Central memory CD8-positive, alpha-beta T cell (primary cell): Measurements from ENCODE around the gene GSPT1.
A peak's percentile ranks its signal among the peaks of the same experiment; 100 is the strongest.

Source experiments
- ATAC-seq: fragments of 150-1000 bp; cut with Tn5 transposase; replicated peaks from 2 replicates; pipeline ENCODE4 v1.10.0; 2022; ENCODE audit warnings: mild to moderate bottlenecking, moderate FRiP score, moderate number of reproducible peaks; ENCODE audit not compliant: poor library complexity, severe bottlenecking; ENCODE audit errors: extremely low read depth
- DNase-seq, 2 donors: peaks; one replicate each; pipeline ENCODE4 v3.0.0; 2021; ENCODE audit warnings: low spot score in 2 of 2
- H3K27ac Mint-ChIP-seq: one replicate; pipeline ENCODE4 v1.8.0; 2022; ENCODE audit warnings: low read depth, mild to moderate bottlenecking, moderate library complexity, mixed read lengths
- H3K27me3 Mint-ChIP-seq: one replicate; pipeline ENCODE4 v1.8.0; 2022; ENCODE audit warnings: mixed read lengths
- H3K36me3 Mint-ChIP-seq: one replicate; pipeline ENCODE4 v1.8.0; 2022; ENCODE audit warnings: mild to moderate bottlenecking, moderate library complexity, mixed read lengths; ENCODE audit not compliant: insufficient read depth
- H3K4me1 Mint-ChIP-seq: one replicate; pipeline ENCODE4 v1.8.0; 2022; ENCODE audit warnings: mixed read lengths
- H3K4me3 Mint-ChIP-seq: one replicate; pipeline ENCODE4 v1.8.0; 2022; ENCODE audit warnings: mild to moderate bottlenecking, moderate library complexity, mixed read lengths
- H3K9me3 Mint-ChIP-seq: one replicate; pipeline ENCODE4 v1.8.0; 2022; ENCODE audit warnings: mixed read lengths

Gene GSPT1

DNA sequence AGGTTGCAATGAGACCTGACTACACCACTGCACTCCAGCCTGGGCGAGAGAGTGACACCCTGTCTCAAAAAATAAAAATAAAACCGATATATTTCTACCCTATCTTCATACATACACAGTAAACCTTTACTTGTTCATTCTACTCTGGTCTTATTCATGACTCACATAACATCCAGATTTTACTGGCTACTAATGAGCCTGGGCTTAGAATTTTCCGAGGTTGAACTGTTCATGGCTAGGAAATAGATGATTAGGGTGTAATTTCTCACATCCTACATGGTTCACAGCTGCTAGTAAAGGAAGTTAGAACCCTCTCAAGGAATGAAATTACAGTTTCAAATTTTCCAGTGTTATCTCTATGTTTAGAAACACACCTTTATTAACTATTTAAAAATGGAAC lies 14.7 kb downstream of the GSPT1 start:
- ATAC-seq (no peak), DNase-seq (no peak)
- Mint-ChIP-seq H3K9me3 (no peaks in the 10 kb centered on the region), H3K36me3 (peaks cover 36% of the 10 kb centered on the region), H3K27ac (peak overlapping the region; percentile 41), H3K27me3 (no peaks in the 10 kb centered on the region), H3K4me3 (no peak overlapping the region), H3K4me1 (peaks cover 52% of the 10 kb centered on the region)

DNA sequence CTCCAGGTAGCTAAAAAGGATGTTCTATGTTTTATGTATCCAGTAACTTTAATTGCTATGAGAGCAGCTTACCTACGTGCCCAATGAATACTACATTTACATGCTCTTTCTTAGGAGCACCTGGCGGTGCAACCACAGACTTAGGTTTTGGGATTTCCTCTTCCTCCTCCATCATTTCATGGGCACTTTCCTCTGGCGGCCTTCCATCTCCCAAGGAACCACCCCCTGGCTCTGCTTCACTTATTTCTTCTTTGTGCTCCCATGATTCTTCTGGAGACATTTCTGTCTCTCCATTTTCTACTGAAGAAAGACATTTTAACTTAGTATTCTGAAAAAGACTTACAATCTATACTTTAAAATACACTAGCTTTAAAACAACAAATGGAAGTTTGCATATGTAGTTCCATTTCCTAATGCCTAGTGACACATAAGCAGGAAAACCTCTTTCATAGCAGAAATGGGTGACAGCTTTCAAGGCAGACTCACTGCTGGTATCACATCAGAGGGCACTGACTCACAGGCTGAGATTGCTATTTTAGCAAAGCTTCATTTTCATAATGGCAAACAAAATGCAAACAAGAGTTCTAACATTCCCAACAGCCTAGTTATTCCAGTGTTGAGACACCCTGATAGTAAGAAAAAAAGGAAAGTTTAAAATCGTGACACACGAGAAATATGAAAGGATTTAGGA lies 19.1 kb downstream of the GSPT1 start:
- no peak for ATAC-seq
- H3K9me3 Mint-ChIP-seq: no peaks in the 10 kb centered on the region

DNA sequence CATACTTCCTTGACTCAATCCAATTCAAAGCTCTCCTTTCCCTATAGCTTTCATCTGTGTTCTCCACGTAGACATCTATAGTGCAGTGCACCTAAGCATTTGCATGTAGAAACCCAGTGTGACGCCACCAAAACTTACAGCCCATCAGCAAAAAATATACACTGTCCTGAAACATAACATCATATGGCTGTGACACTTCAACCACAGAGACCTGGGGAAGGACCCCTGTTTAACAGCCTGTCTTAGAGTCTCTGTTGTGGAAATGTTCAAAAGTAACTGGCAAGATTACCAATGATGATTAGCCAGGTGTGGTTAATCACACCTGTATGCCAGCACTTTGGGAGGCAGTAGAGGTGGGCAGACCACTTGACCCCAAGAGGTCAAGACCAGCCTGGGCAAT lies 22.2 kb downstream of the GSPT1 start:
- H3K4me1 Mint-ChIP-seq: peaks cover 18% of the 10 kb centered on the region
- no peak overlapping the region for H3K27ac Mint-ChIP-seq
- DNase-seq (no peak), ATAC-seq (no peak)
- H3K36me3 Mint-ChIP-seq: peaks cover 66% of the 10 kb centered on the region
- no peak overlapping the region for H3K4me3 Mint-ChIP-seq
- H3K27me3 Mint-ChIP-seq: no peaks in the 10 kb centered on the region
- no peaks in the 10 kb centered on the region for H3K9me3 Mint-ChIP-seq

More for the DNA sequence above, 19.1 kb downstream of the GSPT1 start:
- H3K4me1 Mint-ChIP-seq: peaks cover 43% of the 10 kb centered on the region
- H3K27ac Mint-ChIP-seq: peak overlapping the region; percentile 40
- no peaks in the 10 kb centered on the region for H3K27me3 Mint-ChIP-seq
- DNase-seq: no peak
- peaks cover 58% of the 10 kb centered on the region for H3K36me3 Mint-ChIP-seq
- H3K4me3 Mint-ChIP-seq: no peak overlapping the region

DNA sequence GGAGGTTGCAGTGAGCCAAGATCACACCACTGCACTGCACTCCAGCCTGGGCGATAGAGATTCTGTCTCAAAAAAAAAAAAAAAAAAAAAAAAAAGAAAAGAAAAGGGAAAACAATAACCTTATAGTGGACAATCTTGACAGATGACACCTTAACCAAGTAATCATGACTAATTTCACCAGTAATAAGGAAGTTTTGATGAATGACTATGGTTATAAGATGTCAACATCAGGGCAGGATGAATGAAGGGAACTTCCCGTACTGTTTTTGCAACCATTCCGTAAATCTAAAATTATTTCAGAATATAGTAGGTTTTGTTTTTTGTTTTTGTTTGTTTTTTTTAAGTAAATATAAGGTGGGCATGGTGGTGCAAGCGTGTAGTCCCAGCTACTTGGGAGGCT lies 23.0 kb downstream of the GSPT1 start:
- Mint-ChIP-seq H3K4me3 (no peak overlapping the region), H3K27me3 (no peaks in the 10 kb centered on the region), H3K36me3 (peaks cover 68% of the 10 kb centered on the region), H3K4me1 (peaks cover 13% of the 10 kb centered on the region), H3K9me3 (no peaks in the 10 kb centered on the region), H3K27ac (no peak overlapping the region)
- no peak for ATAC-seq
- DNase-seq: no peak

DNA sequence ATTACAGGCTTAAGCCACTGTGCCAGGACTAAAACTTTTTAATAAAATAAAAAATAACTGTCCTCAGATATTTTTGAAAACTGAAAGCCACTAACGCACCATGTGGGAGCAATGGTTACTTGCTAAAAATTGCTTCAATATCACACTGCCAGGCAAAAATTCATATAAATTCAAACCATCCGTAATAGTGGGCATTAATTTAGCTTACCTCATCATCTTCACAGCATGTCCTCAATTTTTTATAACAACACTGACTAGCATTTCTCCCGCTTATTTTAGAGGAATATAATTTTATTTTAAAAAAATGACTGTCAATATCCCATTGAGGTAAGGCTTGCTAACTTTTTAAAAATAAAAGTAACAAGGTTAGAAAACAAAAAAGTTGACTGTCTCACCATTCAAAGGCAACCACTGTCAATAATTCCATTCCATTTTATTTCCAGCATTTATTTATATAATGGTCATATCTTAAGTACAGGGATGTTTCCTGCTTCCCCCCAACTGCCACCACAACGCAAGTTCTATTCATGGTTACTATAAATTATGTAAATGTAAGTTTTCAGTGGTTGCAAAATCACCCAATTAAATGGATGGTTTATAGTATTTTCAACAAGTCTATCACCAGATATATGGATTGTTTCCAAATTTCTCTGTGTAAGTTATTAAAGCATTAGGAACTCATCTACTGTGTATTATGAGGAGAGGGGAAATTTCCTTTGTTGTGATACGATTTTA lies 25.4 kb downstream of the GSPT1 start:
- ATAC-seq (no peak), DNase-seq (no peak)
- Mint-ChIP-seq H3K9me3 (no peaks in the 10 kb centered on the region), H3K27me3 (no peaks in the 10 kb centered on the region), H3K27ac (no peak overlapping the region), H3K4me1 (peaks cover 6% of the 10 kb centered on the region), H3K4me3 (no peak overlapping the region), H3K36me3 (peaks cover 69% of the 10 kb centered on the region)

DNA sequence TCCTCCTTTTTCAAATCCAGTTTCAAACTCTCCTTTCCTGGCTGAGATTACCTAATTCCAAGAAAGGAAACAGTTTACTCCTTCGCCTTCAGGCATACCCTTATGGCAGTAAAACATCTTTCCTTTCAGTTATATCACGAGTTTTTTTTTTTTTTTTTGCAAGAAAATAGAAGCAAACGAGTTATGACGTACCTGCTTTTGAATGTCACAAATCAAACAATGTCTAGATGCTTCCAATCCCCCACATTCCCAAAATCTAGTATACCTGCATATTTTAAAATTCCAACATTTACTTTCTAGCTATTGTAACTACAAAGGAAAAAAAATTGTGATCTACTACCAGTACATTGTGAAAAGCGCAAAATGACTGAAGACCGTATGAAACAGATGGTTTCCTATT lies 28.9 kb downstream of the GSPT1 start:
- Mint-ChIP-seq H3K36me3 (peaks cover 68% of the 10 kb centered on the region), H3K4me3 (no peak overlapping the region), H3K27me3 (no peaks in the 10 kb centered on the region), H3K27ac (peak overlapping the region; percentile 67), H3K4me1 (no peaks in the 10 kb centered on the region), H3K9me3 (no peaks in the 10 kb centered on the region)
- ATAC-seq: no peak
- no peak for DNase-seq

DNA sequence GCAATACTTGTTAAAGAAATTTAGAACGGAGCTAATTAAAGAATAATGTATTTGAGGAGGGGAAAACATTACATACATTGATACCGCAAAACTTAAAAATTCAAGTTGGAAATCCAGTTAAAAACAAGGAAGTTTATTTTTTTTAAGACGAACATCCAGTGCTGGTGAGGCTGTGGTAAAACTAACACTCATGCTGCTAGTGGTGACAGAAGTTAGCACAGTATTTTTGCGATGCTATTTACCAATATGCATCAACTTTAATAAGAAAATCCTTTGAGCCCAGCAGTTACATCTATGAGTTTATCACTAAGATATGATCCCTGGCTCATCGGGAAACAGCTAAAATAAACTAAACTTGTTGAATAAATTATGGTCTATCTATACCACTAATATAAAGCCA lies 31.7 kb downstream of the GSPT1 start:
- no peaks in the 10 kb centered on the region for H3K27me3 Mint-ChIP-seq
- peaks cover 70% of the 10 kb centered on the region for H3K36me3 Mint-ChIP-seq
- H3K27ac Mint-ChIP-seq: no peak overlapping the region
- no peaks in the 10 kb centered on the region for H3K9me3 Mint-ChIP-seq
- DNase-seq: no peak
- H3K4me1 Mint-ChIP-seq: no peaks in the 10 kb centered on the region
- ATAC-seq: no peak
- H3K4me3 Mint-ChIP-seq: no peak overlapping the region

DNA sequence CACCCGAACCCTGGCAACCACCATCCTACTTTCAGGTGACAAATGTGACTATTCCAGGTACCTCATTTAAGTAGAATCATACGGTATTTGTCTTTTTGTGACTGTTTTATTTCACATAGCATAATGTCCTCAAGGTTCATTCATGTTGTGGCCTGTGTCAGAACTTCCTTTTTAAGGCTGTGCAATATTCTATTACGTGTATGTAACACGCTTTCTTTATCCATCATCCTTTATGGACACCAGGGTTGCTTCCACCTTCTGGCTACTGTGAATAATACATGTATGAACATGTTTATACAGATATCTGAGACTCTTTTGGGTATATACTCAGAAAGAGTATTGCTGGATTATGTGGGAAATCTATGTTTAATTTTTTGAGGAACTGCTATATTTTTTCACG lies 35.7 kb downstream of the GSPT1 start:
- Mint-ChIP-seq H3K4me3 (no peak overlapping the region), H3K4me1 (no peaks in the 10 kb centered on the region), H3K9me3 (no peaks in the 10 kb centered on the region), H3K36me3 (peaks cover 63% of the 10 kb centered on the region), H3K27me3 (no peaks in the 10 kb centered on the region), H3K27ac (no peak overlapping the region)
- ATAC-seq (no peak), DNase-seq (no peak)

DNA sequence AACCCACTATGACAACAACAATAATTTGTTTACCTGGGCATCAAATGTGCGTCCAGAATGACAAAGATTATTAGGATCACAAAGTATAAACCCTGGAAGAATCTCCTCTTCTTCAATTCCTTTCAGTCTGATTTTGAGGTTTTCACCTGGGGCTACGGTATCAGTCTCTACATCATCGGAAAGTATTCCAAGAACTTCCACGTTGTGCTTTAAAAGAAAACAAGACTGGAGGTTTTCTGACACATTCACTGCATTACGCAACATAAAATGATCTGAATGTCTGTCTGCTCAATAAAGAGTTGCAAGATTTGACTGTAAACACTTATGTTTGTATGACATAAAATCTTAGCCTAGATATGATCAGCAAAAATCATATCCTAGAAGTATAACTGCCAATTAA lies 38.4 kb downstream of the GSPT1 start:
- ATAC-seq: no peak

DNA sequence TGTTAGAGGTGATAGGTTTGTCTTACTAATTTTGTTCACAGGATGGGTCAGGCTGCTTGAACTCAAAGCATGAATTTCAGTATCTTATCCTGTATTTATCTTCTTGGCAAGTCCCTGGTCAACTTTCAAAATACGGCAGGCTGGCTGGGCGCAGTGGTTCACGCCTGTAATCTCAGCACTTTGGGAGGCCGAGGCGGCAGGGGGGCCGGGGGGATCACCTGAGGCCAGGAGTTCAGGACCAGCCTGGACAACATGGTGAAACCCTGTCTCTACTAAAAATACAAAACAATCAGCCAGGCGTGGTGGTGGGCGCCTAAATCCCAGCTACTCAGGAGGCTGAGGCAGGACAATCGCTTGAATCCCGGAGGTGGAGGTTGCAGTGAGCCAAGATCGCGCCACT lies 39.5 kb downstream of the GSPT1 start:
- Mint-ChIP-seq H3K27me3 (no peaks in the 10 kb centered on the region), H3K36me3 (peaks cover 67% of the 10 kb centered on the region), H3K27ac (peak overlapping the region; percentile 49), H3K9me3 (no peaks in the 10 kb centered on the region), H3K4me3 (no peak overlapping the region), H3K4me1 (no peaks in the 10 kb centered on the region)
- ATAC-seq (no peak), DNase-seq (no peak)

More for the DNA sequence above, 38.4 kb downstream of the GSPT1 start:
- no peaks in the 10 kb centered on the region for H3K9me3 Mint-ChIP-seq
- H3K27me3 Mint-ChIP-seq: no peaks in the 10 kb centered on the region
- H3K27ac Mint-ChIP-seq: no peak overlapping the region
- peaks cover 67% of the 10 kb centered on the region for H3K36me3 Mint-ChIP-seq
- H3K4me3 Mint-ChIP-seq: no peak overlapping the region
- no peaks in the 10 kb centered on the region for H3K4me1 Mint-ChIP-seq
- no peak for DNase-seq

DNA sequence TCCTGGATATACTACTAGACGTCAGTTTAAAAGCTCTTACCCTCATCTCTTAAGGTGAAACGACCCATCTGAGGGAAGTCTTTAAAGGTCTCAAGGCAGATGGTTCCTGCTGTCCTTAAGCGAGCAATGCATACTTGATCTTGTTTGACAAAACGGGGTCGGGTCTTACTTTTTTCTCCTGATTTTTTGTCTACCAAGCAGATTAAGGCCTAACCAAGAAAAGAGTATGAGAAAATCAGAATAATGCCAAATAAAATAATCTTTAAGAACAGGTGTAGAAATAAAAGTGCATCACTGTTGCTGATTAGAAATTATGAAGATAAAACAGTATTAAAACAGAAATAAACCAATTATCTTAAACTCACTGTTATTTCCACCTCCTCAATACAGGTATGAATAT lies 40.0 kb downstream of the GSPT1 start:
- no peak for DNase-seq
- H3K27ac Mint-ChIP-seq: no peak overlapping the region
- no peaks in the 10 kb centered on the region for H3K9me3 Mint-ChIP-seq
- no peak for ATAC-seq
- H3K36me3 Mint-ChIP-seq: peaks cover 64% of the 10 kb centered on the region
- no peaks in the 10 kb centered on the region for H3K27me3 Mint-ChIP-seq
- H3K4me3 Mint-ChIP-seq: no peak overlapping the region
- H3K4me1 Mint-ChIP-seq: no peaks in the 10 kb centered on the region

DNA sequence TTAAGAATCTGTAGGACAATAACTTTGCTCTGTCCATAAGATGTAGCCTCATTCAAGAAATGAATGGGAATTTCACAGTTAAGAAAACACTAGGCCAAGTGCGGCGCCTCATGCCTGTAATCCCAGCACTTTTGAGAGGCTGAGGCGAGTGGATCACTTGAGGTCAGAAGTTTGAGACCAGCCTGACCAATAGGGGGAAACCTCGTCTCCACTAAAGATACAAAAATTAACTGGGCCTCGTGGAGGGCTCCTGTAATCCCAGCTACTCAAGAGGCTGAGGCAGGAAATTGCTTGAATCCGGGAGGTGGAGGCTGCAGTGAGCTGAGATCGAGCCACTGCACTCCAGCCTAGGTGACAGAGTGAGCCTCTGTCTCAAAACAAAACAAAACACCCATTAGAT lies 44.6 kb downstream of the GSPT1 start:
- ATAC-seq (no peak), DNase-seq (no peak)
- H3K36me3 Mint-ChIP-seq: peaks cover 52% of the 10 kb centered on the region
- no peaks in the 10 kb centered on the region for H3K9me3 Mint-ChIP-seq
- H3K27me3 Mint-ChIP-seq: no peaks in the 10 kb centered on the region
- no peaks in the 10 kb centered on the region for H3K4me1 Mint-ChIP-seq
- H3K4me3 Mint-ChIP-seq: no peak overlapping the region
- no peak overlapping the region for H3K27ac Mint-ChIP-seq

DNA sequence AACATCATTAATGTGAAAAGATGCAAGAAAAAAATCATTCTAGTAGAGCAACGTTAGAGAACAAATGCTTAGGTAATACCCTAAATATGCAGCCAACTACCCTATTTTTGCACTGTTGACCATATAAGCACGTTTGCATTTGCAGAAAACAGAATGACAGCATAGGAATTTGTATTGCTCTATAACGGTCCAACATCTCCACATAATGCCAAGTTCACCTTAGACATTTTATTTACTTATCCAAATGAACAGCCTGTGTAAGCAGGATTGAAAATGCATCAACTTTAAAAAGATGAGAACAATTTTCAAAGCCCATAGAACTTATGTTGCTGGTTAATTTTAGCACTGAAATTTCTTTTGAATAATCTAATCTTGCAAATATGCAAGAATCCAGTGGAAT lies 45.4 kb downstream of the GSPT1 start:
- Mint-ChIP-seq H3K4me3 (no peak overlapping the region), H3K4me1 (no peaks in the 10 kb centered on the region), H3K27me3 (no peaks in the 10 kb centered on the region), H3K9me3 (no peaks in the 10 kb centered on the region), H3K27ac (no peak overlapping the region), H3K36me3 (peaks cover 46% of the 10 kb centered on the region)
- DNase-seq (no peak), ATAC-seq (no peak)
